Gastrocnemius medialis (tissue), 4 donors: Measurements from ENCODE around the gene TPD52L1. TPM values are rescaled to one million over a fixed set of nuclear protein-coding genes. Genes with fewer than 3 reads are reported as not detected.

ENCODE experiments used
- ATAC-seq, 2 donors: fragments of 150-250 bp; one replicate each; pipeline ENCODE4 v1.9.1; 2016
- DNase-seq, 2 donors: peaks; one replicate each; pipeline ENCODE4 v3.0.0-alpha.2; 2019
- H3K27ac ChIP-seq, 4 donors: fragments of 200-600 bp; sonication (generic); 1 replicate in 1 of 4; 2 replicates in 3 of 4; pipeline ENCODE4 v1.5.1; 2016 to 2018; ENCODE audit warnings: mild to moderate bottlenecking in 2 of 4, moderate library complexity in 1 of 4
- H3K27me3 ChIP-seq, 3 donors: fragments of 200-600 bp; sonication (generic) in 2 of 3; 1 replicate in 1 of 3; 2 replicates in 2 of 3; pipeline versions ENCODE4 v1.5.1 to v1.6.0; 2016 to 2019; ENCODE audit warnings: mild to moderate bottlenecking in 1 of 3, moderate library complexity in 1 of 3
- H3K36me3 ChIP-seq, 2 donors: fragments of 200-600 bp; sonication (generic) in 1 of 2; one replicate each; pipeline ENCODE4 v1.5.1; 2017 to 2018
- H3K4me1 ChIP-seq, 2 donors: fragments of 200-600 bp; sonication (generic) in 1 of 2; one replicate each; pipeline ENCODE4 v1.5.1; 2016 to 2017; ENCODE audit warnings: mild to moderate bottlenecking in 2 of 2
- H3K4me3 ChIP-seq, 4 donors: fragments of 200-600 bp; sonication (generic) in 3 of 4; 1 replicate in 1 of 4; 2 replicates in 3 of 4; pipeline ENCODE4 v1.5.1; 2016 to 2019; ENCODE audit warnings: mild to moderate bottlenecking in 2 of 4
- H3K9me3 ChIP-seq, 3 donors: fragments of 200-600 bp; sonication (generic) in 2 of 3; 1 replicate in 1 of 3; 2 replicates in 2 of 3; pipeline ENCODE4 v1.5.1; 2016 to 2019
- POLR2A ChIP-seq, 2 donors: fragments of 450-650 bp; IDR thresholded peaks; one replicate each; pipeline ENCODE4 v1.6.1; 2017; ENCODE audit warnings: antibody characterized with exemption in 2 of 2, mild to moderate bottlenecking in 2 of 2, moderate library complexity in 2 of 2
- in situ Hi-C, 4 donors: fragments of 200-750 bp; cut with MboI; loops; one replicate each; pipeline versions ENCODE4 v1.15.0 to v1.8.0; 2017; ENCODE audit warnings: low sequenced_read_pairs in 4 of 4
- intact Hi-C: fragments of 100-400 bp; cut with DNase I; formaldehyde crosslinking; loops from one replicate; pipeline ENCODE4 v1.15.1; 2023; ENCODE audit warnings: low total_unique reads
- total RNA-seq, 4 donors: library from RNA; depleted of rRNA; stranded (reverse); fragments of >200 nt; gene quantifications; one replicate each; pipeline versions ENCODE4 v1.1.0 to v1.2.3, GENCODE V29; 2016
- TF ChIP-seq, protein P1 (sequence below), 5 experiments: fragments of 450-650 bp in 3 of 5; fragments of 200-600 bp in 2 of 5; sonication (generic) in 2 of 5; IDR thresholded peaks in 4 of 5; conservative IDR thresholded peaks in 1 of 5; 1 replicate in 4 of 5; 2 replicates in 1 of 5; pipeline ENCODE4 v1.5.1; 2016 to 2019; ENCODE audit warnings: antibody characterized with exemption in 5 of 5, mild to moderate bottlenecking in 3 of 5, moderate library complexity in 3 of 5

TPD52L1 gene
- total RNA-seq, 4 donors from 2014 or later = 47.6 to 152 (median 123) TPM

DNA sequence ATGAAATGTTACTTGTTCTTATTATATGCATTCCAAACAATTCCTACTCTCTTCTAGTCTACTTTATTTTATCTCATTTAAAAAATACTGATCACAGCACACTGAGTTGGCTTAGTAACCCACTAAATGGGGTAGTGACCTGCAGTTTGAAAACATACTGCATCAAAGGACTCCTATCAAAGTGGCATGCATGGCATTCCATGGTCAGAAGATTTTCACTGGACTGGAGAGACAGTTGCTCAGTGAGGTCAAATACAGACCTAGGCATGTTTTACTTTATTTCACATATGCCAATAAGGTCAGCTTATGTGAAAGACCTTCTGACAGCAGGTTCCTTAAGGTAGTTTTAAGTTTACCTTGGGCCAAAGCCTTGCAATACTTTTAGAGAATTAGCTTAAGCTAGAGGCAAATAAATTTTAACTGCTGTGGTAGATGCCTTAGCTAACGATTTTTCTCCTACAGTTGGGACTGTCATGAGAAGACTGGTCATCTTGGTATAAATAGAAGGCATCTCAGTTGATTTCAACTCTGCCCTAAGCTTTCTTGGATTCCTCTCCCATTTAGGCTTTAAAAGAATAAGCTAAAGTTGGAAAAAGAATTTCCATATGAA, 35.1 kb downstream of the TPD52L1 start:
- H3K9me3 ChIP-seq = no peaks in the 10 kb centered on the region
- H3K27ac ChIP-seq = peak overlapping the region; percentile 90 to 94 (median 92)
- ATAC-seq (peak; percentile 79 to 82), DNase-seq (no peak)
- in situ Hi-C loops (no loop called here), intact Hi-C loops (no loop called here)
- no peaks in the 10 kb centered on the region for H3K27me3 ChIP-seq
- peak overlapping the region in 2 of 4 donors; percentile 2 to 10 for H3K4me3 ChIP-seq
- no peaks in the 10 kb centered on the region for H3K36me3 ChIP-seq
- H3K4me1 ChIP-seq = peaks cover 73 to 75% of the 10 kb centered on the region in 2 donors
- TF ChIP-seq POLR2A (IDR thresholded peaks at IDR 0.05) = no peak
- TF ChIP-seq, protein P1, sequence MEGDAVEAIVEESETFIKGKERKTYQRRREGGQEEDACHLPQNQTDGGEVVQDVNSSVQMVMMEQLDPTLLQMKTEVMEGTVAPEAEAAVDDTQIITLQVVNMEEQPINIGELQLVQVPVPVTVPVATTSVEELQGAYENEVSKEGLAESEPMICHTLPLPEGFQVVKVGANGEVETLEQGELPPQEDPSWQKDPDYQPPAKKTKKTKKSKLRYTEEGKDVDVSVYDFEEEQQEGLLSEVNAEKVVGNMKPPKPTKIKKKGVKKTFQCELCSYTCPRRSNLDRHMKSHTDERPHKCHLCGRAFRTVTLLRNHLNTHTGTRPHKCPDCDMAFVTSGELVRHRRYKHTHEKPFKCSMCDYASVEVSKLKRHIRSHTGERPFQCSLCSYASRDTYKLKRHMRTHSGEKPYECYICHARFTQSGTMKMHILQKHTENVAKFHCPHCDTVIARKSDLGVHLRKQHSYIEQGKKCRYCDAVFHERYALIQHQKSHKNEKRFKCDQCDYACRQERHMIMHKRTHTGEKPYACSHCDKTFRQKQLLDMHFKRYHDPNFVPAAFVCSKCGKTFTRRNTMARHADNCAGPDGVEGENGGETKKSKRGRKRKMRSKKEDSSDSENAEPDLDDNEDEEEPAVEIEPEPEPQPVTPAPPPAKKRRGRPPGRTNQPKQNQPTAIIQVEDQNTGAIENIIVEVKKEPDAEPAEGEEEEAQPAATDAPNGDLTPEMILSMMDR (IDR thresholded peaks at IDR 0.05 in 4 of 5, conservative IDR thresholded peaks at IDR 0.05 in 1 of 5) = no peak

DNA sequence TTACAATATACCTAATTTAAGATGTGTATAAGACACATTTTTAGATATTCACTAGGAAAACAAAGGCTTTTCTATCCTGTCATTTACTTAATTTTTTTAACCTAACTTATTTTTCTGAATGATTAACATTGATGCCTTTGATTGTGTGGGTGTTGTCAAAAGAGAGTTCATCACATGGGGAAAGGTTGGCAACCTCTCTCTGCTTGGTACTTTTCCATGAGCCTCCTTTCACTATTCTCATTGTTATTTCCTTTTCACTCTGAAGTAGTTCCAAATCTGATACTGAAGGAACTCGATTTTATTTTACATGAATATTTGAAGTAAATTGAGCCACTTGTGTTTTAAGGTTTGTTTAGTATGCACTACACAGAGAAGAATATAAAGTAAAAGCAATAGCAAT, 35.9 kb downstream of the TPD52L1 start:
- Histone ChIP-seq H3K9me3 (no peaks in the 10 kb centered on the region), H3K4me3 (no peak overlapping the region), H3K36me3 (no peaks in the 10 kb centered on the region), H3K4me1 (peaks cover 75 to 81% of the 10 kb centered on the region in 2 donors), H3K27ac (peak overlapping the region; percentile 90 to 94 (median 92)), H3K27me3 (no peaks in the 10 kb centered on the region)
- DNase-seq (no peak), ATAC-seq (no peak)
- intact Hi-C loops = no loop called here
- TF ChIP-seq, protein P1 (IDR thresholded peaks at IDR 0.05 in 4 of 5, conservative IDR thresholded peaks at IDR 0.05 in 1 of 5) = no peak
- in situ Hi-C loops = no loop called here

DNA sequence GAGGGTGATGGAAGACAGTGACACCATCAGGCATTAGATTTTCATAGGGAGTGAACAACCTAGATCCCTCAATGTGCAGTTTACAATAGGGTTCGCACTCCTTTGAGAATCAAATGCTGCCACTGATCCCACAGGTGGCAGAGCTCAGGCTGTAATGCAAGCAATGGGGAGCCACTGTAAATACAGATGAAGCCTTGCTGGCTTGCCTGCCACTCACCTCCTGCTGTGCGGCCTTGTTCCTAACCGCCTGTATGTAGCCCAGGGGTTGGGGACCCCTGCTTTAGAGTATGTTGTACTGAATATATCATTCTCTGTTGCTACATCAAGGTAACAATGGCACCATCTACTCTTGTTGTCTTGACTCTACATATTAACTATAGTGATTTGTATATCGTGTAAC, 37.1 kb downstream of the TPD52L1 start:
- no peak for ATAC-seq
- no peaks in the 10 kb centered on the region for H3K36me3 ChIP-seq
- intact Hi-C loops (loop anchor here (5.0 kb wide), 1 partner anchor 112 kb away; the partner anchor contains the start of gene HDDC2), in situ Hi-C loops (no loop called here)
- no peaks in the 10 kb centered on the region for H3K9me3 ChIP-seq
- no peak for DNase-seq
- peaks cover 82 to 92% of the 10 kb centered on the region in 2 donors for H3K4me1 ChIP-seq
- TF ChIP-seq POLR2A (IDR thresholded peaks at IDR 0.05) = no peak
- TF ChIP-seq, protein P1 (IDR thresholded peaks at IDR 0.05 in 4 of 5, conservative IDR thresholded peaks at IDR 0.05 in 1 of 5) = no peak
- no peak overlapping the region for H3K4me3 ChIP-seq
- no peaks in the 10 kb centered on the region for H3K27me3 ChIP-seq
- H3K27ac ChIP-seq = peak overlapping the region; percentile 90 to 94 (median 92)

DNA sequence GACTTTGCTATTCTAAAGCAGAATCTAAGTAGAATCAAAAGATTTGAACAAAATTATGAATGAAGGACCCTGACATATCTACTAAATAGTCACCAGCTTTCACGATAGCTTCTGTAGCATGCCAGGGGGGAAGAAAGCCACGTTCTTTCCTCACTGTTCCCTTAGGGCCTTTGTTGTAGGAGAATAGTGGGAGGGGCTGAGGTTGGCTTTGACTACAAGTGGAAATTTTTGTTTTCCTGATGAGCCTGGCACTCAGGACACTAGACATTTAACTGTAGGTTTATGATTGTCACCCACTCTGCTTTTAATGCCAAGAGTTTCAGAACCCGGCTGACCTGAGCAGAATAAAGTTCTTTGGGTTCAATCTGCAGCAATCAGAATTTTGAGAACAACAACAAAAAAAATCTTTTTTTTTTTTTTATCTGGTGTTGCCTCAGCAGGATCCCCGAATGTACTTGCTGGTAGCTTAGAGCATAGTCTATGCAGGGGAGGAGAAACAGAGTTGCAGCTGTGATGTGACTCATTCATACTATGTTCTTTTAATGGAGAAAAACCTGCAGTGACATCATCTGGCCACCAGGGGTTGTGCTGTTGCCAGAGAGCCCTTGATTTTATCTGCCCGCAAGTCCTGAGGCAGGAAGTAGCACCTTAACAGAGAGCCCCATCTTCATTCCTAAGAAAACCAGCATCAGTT, 38.5 kb downstream of the TPD52L1 start:
- in situ Hi-C loops (no loop called here), intact Hi-C loops (loop anchor here (2.0 to 5.0 kb wide), 3 partner anchors 17 to 110 kb away; partner anchors contain the start of gene HDDC2)
- H3K9me3 ChIP-seq = no peaks in the 10 kb centered on the region
- H3K27me3 ChIP-seq = no peaks in the 10 kb centered on the region
- no peaks in the 10 kb centered on the region for H3K36me3 ChIP-seq
- H3K4me3 ChIP-seq = no peak overlapping the region
- peaks cover 96 to 100% of the 10 kb centered on the region in 2 donors for H3K4me1 ChIP-seq
- peak overlapping the region; percentile 90 to 94 (median 92) for H3K27ac ChIP-seq
- ATAC-seq (peak; percentile 21 to 68), DNase-seq (peak in 1 of 2 donors; percentile 77)
- TF ChIP-seq, protein P1 (IDR thresholded peaks at IDR 0.05 in 4 of 5, conservative IDR thresholded peaks at IDR 0.05 in 1 of 5) = peak; percentile 54 to 75 (median 62)
- no peak for TF ChIP-seq POLR2A (IDR thresholded peaks at IDR 0.05)
